Skin epidermis (tissue), 12 donors: Measurements from ENCODE around the gene MED8.
A peak's percentile ranks its signal among the peaks of the same experiment; 100 is the strongest.

Source experiments
- H3K27ac ChIP-seq, 21 experiments: fragments of 200-600 bp; sonication (generic) in 11 of 21; one replicate each; pipeline ENCODE4 v1.5.0; 2020; ENCODE audit warnings: mild to moderate bottlenecking in 3 of 21, inconsistent platforms in 2 of 21, moderate library complexity in 2 of 21
- H3K4me3 ChIP-seq, 7 experiments: fragments of 200-600 bp; sonication (generic) in 2 of 7; one replicate each; pipeline ENCODE4 v1.5.0; 2020; ENCODE audit warnings: inconsistent platforms in 2 of 7, mild to moderate bottlenecking in 2 of 7, moderate library complexity in 1 of 7

The MED8 gene

GRCh38 chr1:43389326-43390313, at the start of gene MED8, which contains the start of gene SZT2:
Gene MED8 (minus strand): TSS chr1:43389800. CDS start chr1:43389764, 36 bp downstream.
Gene SZT2 (plus strand): TSS chr1:43389899. CDS start chr1:43389969, 70 bp downstream.
- peak within 1 kb of the TSS; percentile 74 to 97 (median 92) for H3K27ac ChIP-seq
- H3K4me3 ChIP-seq: peak within 1 kb of the TSS; percentile 64 to 96 (median 83)

- no peak overlapping the region for H3K4me3 ChIP-seq
- H3K27ac ChIP-seq: no peak overlapping the region
Observed at GRCh38 chr1:43438953-43439581, 49.5 kb upstream of the MED8 start.

GRCh38 chr1:43438576-43438952, 49.0 kb upstream of the MED8 start:
- no peak overlapping the region for H3K27ac ChIP-seq
- H3K4me3 ChIP-seq: no peak overlapping the region

- Histone ChIP-seq H3K27ac (peak overlapping the region in 1 of 21 experiments; percentile 9), H3K4me3 (no peak overlapping the region)
Observed at GRCh38 chr1:43438006-43438405, 48.4 kb upstream of the MED8 start.

GRCh38 chr1:43437031-43437973, 47.7 kb upstream of the MED8 start:
- H3K27ac ChIP-seq: peak overlapping the region in 2 of 21 experiments; percentile 9 to 18
- no peak overlapping the region for H3K4me3 ChIP-seq

- H3K27ac ChIP-seq: peak overlapping the region in 3 of 21 experiments; percentile 5 to 19 (median 9)
- no peak overlapping the region for H3K4me3 ChIP-seq
Observed at GRCh38 chr1:43436371-43436770, 46.8 kb upstream of the MED8 start.

- H3K27ac ChIP-seq: peak overlapping the region in 9 of 21 experiments; percentile 5 to 60 (median 34)
Observed at GRCh38 chr1:43435146-43436145, 45.8 kb upstream of the MED8 start.

GRCh38 chr1:43434256-43434655, 44.7 kb upstream of the MED8 start:
- Histone ChIP-seq H3K27ac (peak overlapping the region in 1 of 21 experiments; percentile 60), H3K4me3 (no peak overlapping the region)

More at GRCh38 chr1:43435146-43436145, 45.8 kb upstream of the MED8 start:
- H3K4me3 ChIP-seq: no peak overlapping the region

- Histone ChIP-seq H3K27ac (no peak overlapping the region), H3K4me3 (no peak overlapping the region)
Observed at GRCh38 chr1:43432907-43433306, 43.3 kb upstream of the MED8 start.

- Histone ChIP-seq H3K27ac (no peak overlapping the region), H3K4me3 (no peak overlapping the region)
Observed at GRCh38 chr1:43432171-43432860, 42.7 kb upstream of the MED8 start.

- Histone ChIP-seq H3K27ac (no peak overlapping the region), H3K4me3 (no peak overlapping the region)
Observed at GRCh38 chr1:43431676-43432075, 42.1 kb upstream of the MED8 start.

GRCh38 chr1:43430831-43431230, 41.2 kb upstream of the MED8 start:
- H3K4me3 ChIP-seq: no peak overlapping the region
- H3K27ac ChIP-seq: no peak overlapping the region

- H3K4me3 ChIP-seq: no peak overlapping the region
- no peak overlapping the region for H3K27ac ChIP-seq
Observed at GRCh38 chr1:43427941-43428340, 38.3 kb upstream of the MED8 start.

- H3K4me3 ChIP-seq: no peak overlapping the region
- no peak overlapping the region for H3K27ac ChIP-seq
Observed at GRCh38 chr1:43427524-43427923, 37.9 kb upstream of the MED8 start.

GRCh38 chr1:43426221-43426620, 36.6 kb upstream of the MED8 start:
- Histone ChIP-seq H3K4me3 (no peak overlapping the region), H3K27ac (no peak overlapping the region)

- Histone ChIP-seq H3K27ac (no peak overlapping the region), H3K4me3 (no peak overlapping the region)
Observed at GRCh38 chr1:43425045-43425444, 35.4 kb upstream of the MED8 start.

GRCh38 chr1:43423672-43424550, 34.3 kb upstream of the MED8 start:
- H3K27ac ChIP-seq: peak overlapping the region in 2 of 21 experiments; percentile 19 to 53
- H3K4me3 ChIP-seq: no peak overlapping the region
